H9 (cell line): ENCODE data around the gene PTEN. TPM values are rescaled to one million over a fixed set of nuclear protein-coding genes. Genes with fewer than 3 reads are reported as not detected.

ENCODE experiments used
- DNase-seq: peaks from one replicate; pipeline ENCODE4 v3.0.0-alpha.2; 2017
- H2AFZ ChIP-seq: one replicate; pipeline ENCODE4 v1.6.1; 2013; ENCODE audit warnings: mild to moderate bottlenecking, low read length, control low read depth, moderate library complexity
- H2AK5ac ChIP-seq: 2 replicates; pipeline ENCODE4 v1.6.1; 2013; ENCODE audit warnings: low read length, control low read depth, mixed read lengths; ENCODE audit not compliant: insufficient read length
- H2BK120ac ChIP-seq: one replicate; pipeline ENCODE4 v1.6.1; 2013; ENCODE audit warnings: low read depth, mild to moderate bottlenecking, low read length, control low read depth, inconsistent platforms; ENCODE audit not compliant: poor library complexity, severe bottlenecking
- H2BK12ac ChIP-seq: 2 replicates; pipeline ENCODE4 v1.6.1; 2013; ENCODE audit warnings: low read length, control low read depth, mixed read lengths, low read depth; ENCODE audit not compliant: insufficient read length
- H2BK15ac ChIP-seq: 2 replicates; pipeline ENCODE4 v1.6.1; 2013; ENCODE audit warnings: low read depth, low read length, control low read depth
- H2BK20ac ChIP-seq: one replicate; pipeline ENCODE4 v1.6.1; 2013; ENCODE audit warnings: low read depth, mild to moderate bottlenecking, low read length, control low read depth, inconsistent platforms; ENCODE audit not compliant: poor library complexity, severe bottlenecking
- H2BK5ac ChIP-seq: 2 replicates; pipeline ENCODE4 v1.6.1; 2013; ENCODE audit warnings: low read length, control low read depth, mixed read lengths; ENCODE audit not compliant: insufficient read length
- H3K14ac ChIP-seq: 2 replicates; pipeline ENCODE4 v1.6.1; 2013; ENCODE audit warnings: low read length, control low read depth; ENCODE audit not compliant: insufficient read depth
- H3K18ac ChIP-seq: 2 replicates; pipeline ENCODE4 v1.6.1; 2013; ENCODE audit warnings: low read depth, mild to moderate bottlenecking, mixed read lengths, low read length, control low read depth; ENCODE audit not compliant: insufficient read length
- H3K23ac ChIP-seq: 2 replicates; pipeline ENCODE4 v1.6.1; 2013; ENCODE audit warnings: low read length, control low read depth, mixed read lengths, low read depth; ENCODE audit not compliant: insufficient read length
- H3K23me2 ChIP-seq: 2 replicates; pipeline ENCODE4 v1.6.1; 2013; ENCODE audit warnings: low read depth, mild to moderate bottlenecking, mixed read lengths, low read length, control low read depth; ENCODE audit not compliant: insufficient read length, poor library complexity, severe bottlenecking
- H3K27ac ChIP-seq: 2 replicates; pipeline ENCODE4 v1.5.1; 2013; ENCODE audit warnings: low read length, control low read depth, mixed read lengths, low read depth; ENCODE audit not compliant: insufficient read length
- H3K27me3 ChIP-seq: 2 replicates; pipeline ENCODE4 v1.6.1; 2013; ENCODE audit warnings: low read length, control low read depth, inconsistent platforms; ENCODE audit not compliant: insufficient read depth
- H3K4ac ChIP-seq: 2 replicates; pipeline ENCODE4 v1.6.1; 2013; ENCODE audit warnings: low read depth, mild to moderate bottlenecking, control low read depth, inconsistent platforms, low read length, moderate library complexity
- H3K4me1 ChIP-seq: 2 replicates; pipeline ENCODE4 v1.6.1; 2013; ENCODE audit warnings: low read length, control low read depth, inconsistent platforms; ENCODE audit not compliant: insufficient read depth
- H3K4me2 ChIP-seq: 2 replicates; pipeline ENCODE4 v1.6.1; 2013; ENCODE audit warnings: low read length, control low read depth, mixed read lengths; ENCODE audit not compliant: insufficient read length, insufficient read depth
- H3K56ac ChIP-seq: 2 replicates; pipeline ENCODE4 v1.6.1; 2013; ENCODE audit warnings: low read depth, mild to moderate bottlenecking, mixed read lengths, low read length, control low read depth; ENCODE audit not compliant: insufficient read length
- H3K79me1 ChIP-seq: 2 replicates; pipeline ENCODE4 v1.6.1; 2013; ENCODE audit warnings: low read depth, mild to moderate bottlenecking, moderate library complexity, low read length, control low read depth, inconsistent platforms; ENCODE audit not compliant: insufficient read depth, poor library complexity, severe bottlenecking
- H3K79me2 ChIP-seq: 2 replicates; pipeline ENCODE4 v1.6.1; 2013; ENCODE audit warnings: low read length, control low read depth, inconsistent platforms; ENCODE audit not compliant: insufficient read depth
- H3K9ac ChIP-seq: 2 replicates; pipeline ENCODE4 v1.6.1; 2013; ENCODE audit warnings: low read length, control low read depth, mixed read lengths; ENCODE audit not compliant: insufficient read length; ENCODE audit errors: extremely low read depth
- H3K9me3 ChIP-seq: one replicate; pipeline ENCODE4 v1.6.1; 2013; ENCODE audit warnings: low read depth, low read length, inconsistent platforms; ENCODE audit not compliant: control insufficient read depth
- H3T11ph ChIP-seq: one replicate; pipeline ENCODE4 v1.6.1; 2013; ENCODE audit warnings: mild to moderate bottlenecking, low read length, control low read depth, inconsistent platforms
- H4K20me1 ChIP-seq: one replicate; pipeline ENCODE4 v1.6.1; 2013; ENCODE audit not compliant: control insufficient read depth, insufficient read length, insufficient read depth
- H4K5ac ChIP-seq: 2 replicates; pipeline ENCODE4 v1.6.1; 2013; ENCODE audit warnings: low read depth, mild to moderate bottlenecking, mixed read lengths, low read length, control low read depth; ENCODE audit not compliant: insufficient read length
- H4K8ac ChIP-seq: replicated peaks from 2 replicates; pipeline ENCODE4 v1.6.1; 2013; ENCODE audit warnings: low read length, control low read depth, mixed read lengths, low read depth; ENCODE audit not compliant: insufficient read length
- H4K91ac ChIP-seq: 2 replicates; pipeline ENCODE4 v1.6.1; 2013; ENCODE audit warnings: low read depth, mild to moderate bottlenecking, moderate library complexity, mixed read lengths, low read length, control low read depth; ENCODE audit not compliant: insufficient read length
- H3K27ac Mint-ChIP-seq, 3 experiments: 2 replicates in 2 of 3; 3 replicates in 1 of 3; pipeline ENCODE4 v1.8.0; 2020 to 2021; ENCODE audit warnings: mixed read lengths in 3 of 3, mild to moderate bottlenecking in 1 of 3, moderate library complexity in 1 of 3
- H3K27me3 Mint-ChIP-seq: 2 replicates; pipeline ENCODE4 v1.8.0; 2021; ENCODE audit warnings: low read depth, mild to moderate bottlenecking, moderate library complexity, mixed read lengths
- H3K36me3 Mint-ChIP-seq, 3 experiments: 2 replicates in 2 of 3; 3 replicates in 1 of 3; pipeline ENCODE4 v1.8.0; 2020 to 2021; ENCODE audit warnings: low read depth in 3 of 3, mixed read lengths in 3 of 3; ENCODE audit not compliant: insufficient read depth in 1 of 3
- H3K4me1 Mint-ChIP-seq, 2 experiments: 2 replicates each; pipeline ENCODE4 v1.8.0; 2020; ENCODE audit warnings: mixed read lengths in 2 of 2
- H3K4me3 Mint-ChIP-seq, 2 experiments: 2 replicates in 1 of 2; 3 replicates in 1 of 2; pipeline ENCODE4 v1.8.0; 2020 to 2021; ENCODE audit warnings: mild to moderate bottlenecking in 2 of 2, mixed read lengths in 2 of 2, moderate library complexity in 1 of 2
- H3K9me3 Mint-ChIP-seq, 2 experiments: 2 replicates in 1 of 2; 3 replicates in 1 of 2; pipeline ENCODE4 v1.8.0; 2020; ENCODE audit warnings: mild to moderate bottlenecking in 2 of 2, mixed read lengths in 2 of 2, moderate library complexity in 1 of 2
- total RNA-seq: library from RNA; stranded (reverse); gene quantifications from 2 replicates; pipeline ENCODE4 v1.2.1, GENCODE V29; 2021
- TF ChIP-seq, protein P1 (sequence below): fragments of 200-600 bp; sonication (generic); conservative IDR thresholded peaks from 3 replicates; pipeline ENCODE4 v1.8.0; 2021; ENCODE audit warnings: antibody characterized with exemption, mild to moderate bottlenecking

PTEN gene
- total RNA-seq, 1 experiment from 2014 or later = 52.8 TPM

DNA sequence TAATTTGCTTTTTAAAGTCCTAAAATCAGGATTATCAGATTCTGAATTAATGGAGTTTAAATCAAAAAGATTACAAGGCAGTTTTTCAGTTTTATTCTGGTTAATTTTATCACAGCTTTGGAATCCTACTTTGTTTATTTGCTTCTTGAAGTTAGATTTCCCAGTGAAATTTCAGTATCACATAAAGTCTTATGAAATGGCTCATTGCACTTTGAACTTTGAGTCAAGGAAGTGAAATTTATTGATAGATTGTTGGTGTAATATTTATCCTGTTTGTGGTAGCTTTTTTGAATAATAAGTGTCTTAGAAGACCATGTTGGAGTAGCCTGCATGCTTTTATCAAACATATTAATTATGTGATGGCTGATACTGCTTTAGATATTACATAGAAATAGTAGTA lies 92.6 kb downstream of the PTEN start:
- Histone ChIP-seq H3K4me1 (no peaks in the 10 kb centered on the region), H2BK120ac (no peak overlapping the region), H3K27me3 (no peaks in the 10 kb centered on the region), H3K23ac (no peak overlapping the region), H3K4me2 (no peak overlapping the region), H3K18ac (no peak overlapping the region), H3K79me2 (no peaks in the 10 kb centered on the region), H3K9me3 (no peaks in the 10 kb centered on the region), H2BK12ac (no peak overlapping the region), H2BK20ac (no peak overlapping the region), H2BK15ac (no peak overlapping the region), H3K79me1 (no peaks in the 10 kb centered on the region), H3K23me2 (no peaks in the 10 kb centered on the region), H3K27ac (no peak overlapping the region), H4K8ac (no peak overlapping the region), H3T11ph (no peak overlapping the region), H2BK5ac (no peak overlapping the region), H3K56ac (no peak overlapping the region), H2AK5ac (no peak overlapping the region), H3K4ac (no peak overlapping the region), H4K5ac (no peak overlapping the region), H3K14ac (no peak overlapping the region), H2AFZ (no peak overlapping the region), H4K91ac (no peak overlapping the region), H4K20me1 (no peaks in the 10 kb centered on the region), H3K9ac (no peak overlapping the region)
- Mint-ChIP-seq H3K4me1 (no peaks in the 10 kb centered on the region), H3K4me3 (no peak overlapping the region), H3K36me3 (peaks cover 12 to 37% (median 22%) of the 10 kb centered on the region in 3 experiments), H3K27me3 (no peaks in the 10 kb centered on the region; the same call in 1 of the 2 replicates), H3K9me3 (no peaks in the 10 kb centered on the region), H3K27ac (no peak overlapping the region)
- TF ChIP-seq, protein P1, sequence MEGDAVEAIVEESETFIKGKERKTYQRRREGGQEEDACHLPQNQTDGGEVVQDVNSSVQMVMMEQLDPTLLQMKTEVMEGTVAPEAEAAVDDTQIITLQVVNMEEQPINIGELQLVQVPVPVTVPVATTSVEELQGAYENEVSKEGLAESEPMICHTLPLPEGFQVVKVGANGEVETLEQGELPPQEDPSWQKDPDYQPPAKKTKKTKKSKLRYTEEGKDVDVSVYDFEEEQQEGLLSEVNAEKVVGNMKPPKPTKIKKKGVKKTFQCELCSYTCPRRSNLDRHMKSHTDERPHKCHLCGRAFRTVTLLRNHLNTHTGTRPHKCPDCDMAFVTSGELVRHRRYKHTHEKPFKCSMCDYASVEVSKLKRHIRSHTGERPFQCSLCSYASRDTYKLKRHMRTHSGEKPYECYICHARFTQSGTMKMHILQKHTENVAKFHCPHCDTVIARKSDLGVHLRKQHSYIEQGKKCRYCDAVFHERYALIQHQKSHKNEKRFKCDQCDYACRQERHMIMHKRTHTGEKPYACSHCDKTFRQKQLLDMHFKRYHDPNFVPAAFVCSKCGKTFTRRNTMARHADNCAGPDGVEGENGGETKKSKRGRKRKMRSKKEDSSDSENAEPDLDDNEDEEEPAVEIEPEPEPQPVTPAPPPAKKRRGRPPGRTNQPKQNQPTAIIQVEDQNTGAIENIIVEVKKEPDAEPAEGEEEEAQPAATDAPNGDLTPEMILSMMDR = no peak
- DNase-seq = no peak
